Astrocyte of the cerebellum (primary cell): Measurements from ENCODE around the gene PLXDC2.
A peak's percentile ranks its signal among the peaks of the same experiment; 100 is the strongest.
"Not testable (repeated sequence)": the region's sequence is repeated elsewhere in the genome, so short reads cannot be mapped to it uniquely, and the experiment has no call there.

Experiments used
- DNase-seq: peaks from one replicate; pipeline ENCODE4 v3.0.0-alpha.2; 2011; ENCODE audit warnings: low read depth
- H3K4me3 ChIP-seq: 2 replicates; pipeline ENCODE4 v1.5.1; 2011; ENCODE audit warnings: mild to moderate bottlenecking, low read depth, low read length, moderate library complexity
- in situ Hi-C: cut with HindIII; loops from 2 replicates; pipeline ENCODE4 v1.10.0; 2017; ENCODE audit warnings: low sequenced_read_pairs
- TF ChIP-seq, protein P1 (sequence below): IDR thresholded peaks from 2 replicates; pipeline ENCODE4 v1.5.1; 2012; ENCODE audit warnings: low read length, low read depth, moderate library complexity, mild to moderate bottlenecking; ENCODE audit errors: missing control alignments

The PLXDC2 gene

GRCh38 chr10:19816411-19817230 lies at the start of gene PLXDC2:
Gene PLXDC2, plus strand, starts transcription at chr10:19816432.
- in situ Hi-C loops: no loop called here
- peak; percentile 28 for DNase-seq
- TF ChIP-seq, protein P1, sequence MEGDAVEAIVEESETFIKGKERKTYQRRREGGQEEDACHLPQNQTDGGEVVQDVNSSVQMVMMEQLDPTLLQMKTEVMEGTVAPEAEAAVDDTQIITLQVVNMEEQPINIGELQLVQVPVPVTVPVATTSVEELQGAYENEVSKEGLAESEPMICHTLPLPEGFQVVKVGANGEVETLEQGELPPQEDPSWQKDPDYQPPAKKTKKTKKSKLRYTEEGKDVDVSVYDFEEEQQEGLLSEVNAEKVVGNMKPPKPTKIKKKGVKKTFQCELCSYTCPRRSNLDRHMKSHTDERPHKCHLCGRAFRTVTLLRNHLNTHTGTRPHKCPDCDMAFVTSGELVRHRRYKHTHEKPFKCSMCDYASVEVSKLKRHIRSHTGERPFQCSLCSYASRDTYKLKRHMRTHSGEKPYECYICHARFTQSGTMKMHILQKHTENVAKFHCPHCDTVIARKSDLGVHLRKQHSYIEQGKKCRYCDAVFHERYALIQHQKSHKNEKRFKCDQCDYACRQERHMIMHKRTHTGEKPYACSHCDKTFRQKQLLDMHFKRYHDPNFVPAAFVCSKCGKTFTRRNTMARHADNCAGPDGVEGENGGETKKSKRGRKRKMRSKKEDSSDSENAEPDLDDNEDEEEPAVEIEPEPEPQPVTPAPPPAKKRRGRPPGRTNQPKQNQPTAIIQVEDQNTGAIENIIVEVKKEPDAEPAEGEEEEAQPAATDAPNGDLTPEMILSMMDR: no peak
- peak within 1 kb of the TSS; percentile 72 for H3K4me3 ChIP-seq

- no peak overlapping the region for H3K4me3 ChIP-seq
- TF ChIP-seq, protein P1: peak; percentile 6
- DNase-seq: no peak
- in situ Hi-C loops: no loop called here
Observed at GRCh38 chr10:19767876-19768275, 48.4 kb upstream of the PLXDC2 start.

GRCh38 chr10:19769826-19770225 lies 46.4 kb upstream of the PLXDC2 start:
- DNase-seq, in situ Hi-C loops, H3K4me3 ChIP-seq: not testable (repeated sequence)

DNA sequence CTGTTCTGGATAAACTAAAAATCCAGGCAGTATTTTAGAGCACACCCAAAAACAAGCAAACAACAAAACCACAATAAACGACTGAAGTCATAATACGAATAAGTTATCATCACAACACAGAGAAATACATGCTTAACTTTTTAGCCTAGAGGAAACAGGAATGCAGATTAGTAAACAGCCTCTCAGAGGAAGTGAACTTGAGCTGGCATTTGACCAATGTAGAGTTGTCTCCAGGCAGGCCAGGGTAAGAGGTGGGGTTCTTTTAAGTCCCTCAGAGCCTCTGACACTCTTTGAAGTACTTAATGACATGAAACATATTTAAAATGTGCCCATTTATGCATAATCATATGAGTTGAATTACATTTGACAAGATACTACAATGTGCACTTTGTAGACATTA lies 43.3 kb upstream of the PLXDC2 start:
- in situ Hi-C loops: no loop called here
- no peak overlapping the region for H3K4me3 ChIP-seq
- no peak for DNase-seq
- TF ChIP-seq, protein P1: no peak

DNA sequence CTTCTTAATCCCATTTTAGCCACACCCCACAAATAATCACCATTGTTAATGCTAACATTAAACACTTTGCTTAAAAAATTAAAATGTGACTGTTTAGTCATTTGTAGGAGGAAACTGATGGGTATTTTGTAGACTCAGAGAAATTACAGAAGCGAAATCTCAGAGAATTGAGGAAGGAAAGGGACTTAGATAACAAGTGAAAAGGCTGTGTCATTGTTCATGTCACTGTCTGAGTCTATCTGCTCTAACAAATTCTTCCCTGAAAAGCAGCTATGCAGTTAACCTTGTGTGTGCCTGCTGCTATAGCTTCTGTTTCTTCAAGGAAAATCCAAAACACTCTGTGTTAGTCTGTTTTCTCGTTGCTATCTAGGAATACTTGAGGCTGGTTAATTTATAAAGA lies 40.9 kb upstream of the PLXDC2 start:
- TF ChIP-seq, protein P1: no peak
- in situ Hi-C loops: no loop called here
- no peak overlapping the region for H3K4me3 ChIP-seq
- no peak for DNase-seq

DNA sequence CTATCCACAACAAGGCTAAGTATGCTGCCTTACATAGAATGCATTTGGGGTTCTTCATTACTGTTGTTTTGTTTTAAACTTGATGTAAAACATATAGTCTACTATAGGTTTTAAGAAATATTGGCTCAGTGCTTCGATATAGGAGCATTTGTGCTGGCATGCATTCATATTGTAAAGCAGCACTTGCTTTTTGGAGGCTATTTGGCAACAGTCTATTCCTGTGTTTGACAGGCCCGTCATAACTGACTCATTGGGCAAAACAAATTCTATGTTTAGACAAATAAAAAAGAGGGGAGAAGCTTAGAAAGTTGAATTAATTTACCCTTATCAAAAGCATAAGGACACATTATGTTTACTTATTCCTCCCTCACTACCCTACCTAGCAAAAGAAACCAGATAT lies 38.4 kb upstream of the PLXDC2 start:
- no peak overlapping the region for H3K4me3 ChIP-seq
- DNase-seq: no peak
- in situ Hi-C loops: no loop called here
- TF ChIP-seq, protein P1: no peak

GRCh38 chr10:19778996-19779395 lies 37.2 kb upstream of the PLXDC2 start:
- TF ChIP-seq, protein P1: no peak
- no peak overlapping the region for H3K4me3 ChIP-seq
- no peak for DNase-seq
- in situ Hi-C loops: no loop called here
